GM19455 (cell line): Measurements from ENCODE around the gene CUL7.
"Not testable (repeated sequence)": the region's sequence is repeated elsewhere in the genome, so short reads cannot be mapped to it uniquely, and the experiment has no call there.

Experiments used
- ATAC-seq: cut with Tn5 transposase; IDR thresholded peaks from one replicate; pipeline ENCODE4 v1.9.1; 2021; ENCODE audit not compliant: unreplicated experiment

Gene CUL7

GRCh38 chr6:43016943-43017334, 36.7 kb downstream of the CUL7 start:
- ATAC-seq, result no peak

- ATAC-seq, result no peak
Measured at GRCh38 chr6:43016176-43016942, 37.3 kb downstream of the CUL7 start.

GRCh38 chr6:43014434-43014909, 39.2 kb downstream of the CUL7 start:
- ATAC-seq, result no peak

- ATAC-seq, result peak; percentile 89
Measured at GRCh38 chr6:43013843-43014433, 39.7 kb downstream of the CUL7 start, which contains the start of the genes KLHDC3 and MEA1. TSS of gene KLHDC3 (plus strand) at chr6:43014249. CDS start at chr6:43017193, 2,944 bp downstream. TSS of gene MEA1 (minus strand) at chr6:43013946. CDS start at chr6:43013813, 133 bp downstream.

- peak; percentile 14 for ATAC-seq
Measured at GRCh38 chr6:43013097-43013842, 40.4 kb downstream of the CUL7 start.

- ATAC-seq, result no peak
Measured at GRCh38 chr6:43012364-43012763, 41.3 kb downstream of the CUL7 start.

- no peak for ATAC-seq
Measured at GRCh38 chr6:43011207-43011606, 42.4 kb downstream of the CUL7 start.

GRCh38 chr6:43009124-43009523, 44.5 kb downstream of the CUL7 start:
- ATAC-seq, result no peak

GRCh38 chr6:43007126-43007525, 46.5 kb downstream of the CUL7 start:
- ATAC-seq, result no peak

- no peak for ATAC-seq
Measured at GRCh38 chr6:43006251-43006650, 47.4 kb downstream of the CUL7 start.

GRCh38 chr6:43005844-43006243, 47.8 kb downstream of the CUL7 start:
- no peak for ATAC-seq

GRCh38 chr6:43001843-43002242, 51.8 kb downstream of the CUL7 start:
- no peak for ATAC-seq

GRCh38 chr6:42998205-42998604, 55.4 kb downstream of the CUL7 start:
- not testable (repeated sequence) for ATAC-seq

- ATAC-seq, result no peak
Measured at GRCh38 chr6:42996513-42996912, 57.1 kb downstream of the CUL7 start.

- no peak for ATAC-seq
Measured at GRCh38 chr6:42993445-42993844, 60.2 kb downstream of the CUL7 start.

- no peak for ATAC-seq
Measured at GRCh38 chr6:42989923-42990322, 63.7 kb downstream of the CUL7 start.

GRCh38 chr6:42988486-42989020, 65.1 kb downstream of the CUL7 start:
- no peak for ATAC-seq
